Large intestine (tissue), 3 donors: ENCODE data around the gene ERBB3. TPM values are rescaled to one million over a fixed set of nuclear protein-coding genes. Genes with fewer than 3 reads are reported as not detected.
A peak's percentile ranks its signal among the peaks of the same experiment; 100 is the strongest.

Source experiments
- DNase-seq, 2 donors: peaks; one replicate each; pipeline versions ENCODE4 v3.0.0 to v3.0.0-alpha.2; 2013
- H3K27ac ChIP-seq: one replicate; pipeline ENCODE4 v1.5.1; 2013; ENCODE audit warnings: low read length
- H3K27me3 ChIP-seq: 2 replicates; pipeline ENCODE4 v1.6.1; 2013; ENCODE audit warnings: low read length; ENCODE audit not compliant: control insufficient read depth, insufficient read depth
- H3K36me3 ChIP-seq: 2 replicates; pipeline ENCODE4 v1.6.1; 2013; ENCODE audit warnings: low read length; ENCODE audit not compliant: control insufficient read depth, insufficient read depth
- H3K4me1 ChIP-seq: one replicate; pipeline ENCODE4 v1.6.1; 2013; ENCODE audit warnings: low read length; ENCODE audit not compliant: control insufficient read depth, insufficient read depth
- H3K4me3 ChIP-seq: one replicate; pipeline ENCODE4 v1.5.1; 2013; ENCODE audit warnings: low read length
- H3K9me3 ChIP-seq: one replicate; pipeline ENCODE4 v1.6.1; 2013; ENCODE audit warnings: mild to moderate bottlenecking, low read depth, low read length, moderate library complexity; ENCODE audit not compliant: control insufficient read depth
- WGBS: methylation state at CpG from one replicate; pipeline ENCODE4 v1.1.5; 2013; ENCODE audit warnings: low lambda C conversion rate; ENCODE audit not compliant: insufficient coverage; 5-methylcytosine and 5-hydroxymethylcytosine counted together
- polyA plus RNA-seq: library from polyadenylated mRNA; unstranded; fragments of 120-200 nt; gene quantifications from one replicate; pipeline ENCODE4 v1.2.1, GENCODE V29; 2013

ERBB3 gene
- polyA plus RNA-seq, 1 donor: 326 TPM

GRCh38 chr12:56130876-56131275 is 50.9 kb downstream of the ERBB3 start:
- Histone ChIP-seq H3K27me3 (no peaks in the 10 kb centered on the region), H3K36me3 (peaks cover 36% of the 10 kb centered on the region), H3K4me3 (no peak overlapping the region), H3K27ac (no peak overlapping the region), H3K9me3 (no peaks in the 10 kb centered on the region), H3K4me1 (peaks cover 22% of the 10 kb centered on the region)
- DNase-seq: no peak
- WGBS: 17% methylated on average over 1 of the region's 4 CpGs

- 80% methylated on average over 1 of the region's 6 CpGs for WGBS
- Histone ChIP-seq H3K27ac (no peak overlapping the region), H3K36me3 (peaks cover 71% of the 10 kb centered on the region), H3K9me3 (no peaks in the 10 kb centered on the region), H3K4me3 (no peak overlapping the region), H3K27me3 (no peaks in the 10 kb centered on the region), H3K4me1 (no peaks in the 10 kb centered on the region)
- DNase-seq: no peak
Observed at GRCh38 chr12:56134897-56135296, 54.9 kb downstream of the ERBB3 start.

- no peaks in the 10 kb centered on the region for H3K9me3 ChIP-seq
- no peaks in the 10 kb centered on the region for H3K27me3 ChIP-seq
- WGBS: no CpG with 5 or more reads among the region's 14 CpGs
- no peaks in the 10 kb centered on the region for H3K4me1 ChIP-seq
- DNase-seq: no peak
- H3K36me3 ChIP-seq: peaks cover 68% of the 10 kb centered on the region
- no peak overlapping the region for H3K4me3 ChIP-seq
- H3K27ac ChIP-seq: no peak overlapping the region
Observed at GRCh38 chr12:56137853-56138571, 58.0 kb downstream of the ERBB3 start.

- H3K36me3 ChIP-seq: peaks cover 63% of the 10 kb centered on the region
- H3K27me3 ChIP-seq: no peaks in the 10 kb centered on the region
- no peaks in the 10 kb centered on the region for H3K9me3 ChIP-seq
- no peak overlapping the region for H3K27ac ChIP-seq
- no peak overlapping the region for H3K4me3 ChIP-seq
- DNase-seq: no peak
- no CpG with 5 or more reads among the region's 19 CpGs for whole genome bisulfite sequencing
- peaks cover 20% of the 10 kb centered on the region for H3K4me1 ChIP-seq
Observed at GRCh38 chr12:56141946-56142784, 62.2 kb downstream of the ERBB3 start.

GRCh38 chr12:56143217-56143616 is 63.3 kb downstream of the ERBB3 start:
- H3K27me3 ChIP-seq: no peaks in the 10 kb centered on the region
- H3K36me3 ChIP-seq: peaks cover 53% of the 10 kb centered on the region
- H3K4me1 ChIP-seq: peaks cover 20% of the 10 kb centered on the region
- no peak for DNase-seq
- H3K9me3 ChIP-seq: no peaks in the 10 kb centered on the region
- 100% methylated on average over 1 of the region's 4 CpGs for WGBS
- no peak overlapping the region for H3K27ac ChIP-seq
- H3K4me3 ChIP-seq: no peak overlapping the region

GRCh38 chr12:56143870-56144269 is 63.9 kb downstream of the ERBB3 start:
- H3K9me3 ChIP-seq: no peaks in the 10 kb centered on the region
- no CpG with 5 or more reads among the region's 8 CpGs for WGBS
- H3K27ac ChIP-seq: peak overlapping the region; percentile 1
- peak in 1 of 2 donors; percentile 46 for DNase-seq
- H3K4me1 ChIP-seq: peaks cover 20% of the 10 kb centered on the region
- no peaks in the 10 kb centered on the region for H3K27me3 ChIP-seq
- peaks cover 47% of the 10 kb centered on the region for H3K36me3 ChIP-seq
- no peak overlapping the region for H3K4me3 ChIP-seq

- Histone ChIP-seq H3K4me3 (no peak overlapping the region), H3K4me1 (peaks cover 20% of the 10 kb centered on the region), H3K27me3 (no peaks in the 10 kb centered on the region), H3K36me3 (peaks cover 37% of the 10 kb centered on the region), H3K9me3 (no peaks in the 10 kb centered on the region), H3K27ac (no peak overlapping the region)
- WGBS: 80% methylated on average over 1 of the region's 3 CpGs
- DNase-seq: no peak
Observed at GRCh38 chr12:56145217-56145616, 65.3 kb downstream of the ERBB3 start.

GRCh38 chr12:56146492-56147460 is 66.8 kb downstream of the ERBB3 start:
- DNase-seq: peak; percentile 71 to 81
- Histone ChIP-seq H3K9me3 (no peaks in the 10 kb centered on the region), H3K27me3 (no peaks in the 10 kb centered on the region), H3K4me1 (peaks cover 25% of the 10 kb centered on the region), H3K27ac (peak overlapping the region; percentile 47), H3K4me3 (no peak overlapping the region), H3K36me3 (peaks cover 30% of the 10 kb centered on the region)
- 78% methylated on average over 4 of the region's 13 CpGs for WGBS

GRCh38 chr12:56150563-56150962 is 70.6 kb downstream of the ERBB3 start:
- no peaks in the 10 kb centered on the region for H3K9me3 ChIP-seq
- peaks cover 2% of the 10 kb centered on the region for H3K36me3 ChIP-seq
- H3K27ac ChIP-seq: no peak overlapping the region
- peak in 1 of 2 donors; percentile 32 for DNase-seq
- H3K27me3 ChIP-seq: no peaks in the 10 kb centered on the region
- H3K4me1 ChIP-seq: peaks cover 32% of the 10 kb centered on the region
- no peak overlapping the region for H3K4me3 ChIP-seq
- 74% methylated on average over 3 of the region's 3 CpGs for WGBS

- H3K27ac ChIP-seq: peak overlapping the region; percentile 94
- H3K36me3 ChIP-seq: peaks cover 2% of the 10 kb centered on the region
- no peaks in the 10 kb centered on the region for H3K9me3 ChIP-seq
- DNase-seq: peak; percentile 67 to 85
- no peaks in the 10 kb centered on the region for H3K27me3 ChIP-seq
- peaks cover 26% of the 10 kb centered on the region for H3K4me1 ChIP-seq
- peak overlapping the region; percentile 71 for H3K4me3 ChIP-seq
- WGBS: no CpG with 5 or more reads among the region's 12 CpGs
Observed at GRCh38 chr12:56151672-56152131, 71.7 kb downstream of the ERBB3 start.
